ENCODE data around the gene FAM193B.

The FAM193B gene

DNA sequence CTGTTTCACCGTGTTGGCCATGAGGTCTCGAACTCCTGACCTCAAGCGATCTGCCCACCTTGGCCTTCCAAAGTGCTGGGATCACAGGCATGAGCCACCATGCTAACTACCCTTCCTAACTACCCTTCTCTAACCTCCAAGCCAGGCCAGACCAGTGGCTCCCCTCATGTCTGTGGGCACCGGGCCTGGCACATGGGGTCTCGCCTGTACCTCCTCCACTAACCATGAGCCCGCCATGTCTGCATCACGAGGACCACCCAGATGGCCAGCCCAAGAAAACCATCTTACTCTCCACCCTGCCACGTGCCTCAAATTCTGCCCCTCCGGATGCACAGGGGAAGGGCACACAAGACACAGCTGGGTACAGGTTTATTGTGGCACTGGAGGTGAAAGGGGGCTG, 71.3 kb downstream of the FAM193B start:
- no peak for DNase-seq

DNA sequence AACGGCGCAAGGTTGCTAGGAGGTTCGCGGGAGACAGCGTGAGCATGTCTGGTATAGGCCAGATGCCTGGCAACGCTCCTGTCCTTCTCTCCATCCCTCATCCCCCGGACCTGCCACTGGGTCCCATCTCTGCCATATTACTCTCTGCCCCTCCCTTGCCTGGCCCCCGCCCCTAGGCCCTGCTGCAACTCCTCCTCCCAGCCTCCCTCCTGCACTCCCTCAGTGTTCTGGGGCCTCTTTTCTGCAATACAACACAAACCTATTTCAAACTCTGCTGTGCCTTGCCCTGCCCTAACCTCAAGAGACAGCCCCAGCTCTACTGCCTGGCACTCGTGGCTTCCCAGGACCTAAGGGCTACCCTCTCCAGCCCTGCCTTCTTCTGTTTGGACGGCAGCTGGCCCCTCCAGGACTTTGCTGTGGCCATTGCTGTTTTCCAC, 72.0 kb downstream of the FAM193B start:
- no peak for DNase-seq

DNA sequence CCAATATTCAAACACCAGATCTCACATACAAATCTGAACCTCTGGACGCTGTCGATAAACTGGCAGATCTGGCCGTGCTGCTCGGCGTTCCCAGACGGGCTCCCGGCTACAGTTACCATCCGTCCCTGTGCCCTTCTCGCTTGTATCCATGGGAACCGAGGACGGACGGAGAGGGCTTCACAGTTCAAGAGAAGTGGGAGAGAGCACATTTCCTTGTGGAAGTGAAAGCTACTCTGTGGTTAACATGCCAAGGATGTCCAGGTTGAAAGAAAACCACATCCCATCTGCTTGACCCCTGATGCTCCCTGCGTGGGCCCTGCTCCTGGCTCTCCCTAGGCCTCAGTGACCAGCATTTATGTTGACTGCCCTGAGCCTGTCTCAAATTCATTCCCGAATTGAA, 74.6 kb downstream of the FAM193B start:
- DNase-seq, result no peak

DNA sequence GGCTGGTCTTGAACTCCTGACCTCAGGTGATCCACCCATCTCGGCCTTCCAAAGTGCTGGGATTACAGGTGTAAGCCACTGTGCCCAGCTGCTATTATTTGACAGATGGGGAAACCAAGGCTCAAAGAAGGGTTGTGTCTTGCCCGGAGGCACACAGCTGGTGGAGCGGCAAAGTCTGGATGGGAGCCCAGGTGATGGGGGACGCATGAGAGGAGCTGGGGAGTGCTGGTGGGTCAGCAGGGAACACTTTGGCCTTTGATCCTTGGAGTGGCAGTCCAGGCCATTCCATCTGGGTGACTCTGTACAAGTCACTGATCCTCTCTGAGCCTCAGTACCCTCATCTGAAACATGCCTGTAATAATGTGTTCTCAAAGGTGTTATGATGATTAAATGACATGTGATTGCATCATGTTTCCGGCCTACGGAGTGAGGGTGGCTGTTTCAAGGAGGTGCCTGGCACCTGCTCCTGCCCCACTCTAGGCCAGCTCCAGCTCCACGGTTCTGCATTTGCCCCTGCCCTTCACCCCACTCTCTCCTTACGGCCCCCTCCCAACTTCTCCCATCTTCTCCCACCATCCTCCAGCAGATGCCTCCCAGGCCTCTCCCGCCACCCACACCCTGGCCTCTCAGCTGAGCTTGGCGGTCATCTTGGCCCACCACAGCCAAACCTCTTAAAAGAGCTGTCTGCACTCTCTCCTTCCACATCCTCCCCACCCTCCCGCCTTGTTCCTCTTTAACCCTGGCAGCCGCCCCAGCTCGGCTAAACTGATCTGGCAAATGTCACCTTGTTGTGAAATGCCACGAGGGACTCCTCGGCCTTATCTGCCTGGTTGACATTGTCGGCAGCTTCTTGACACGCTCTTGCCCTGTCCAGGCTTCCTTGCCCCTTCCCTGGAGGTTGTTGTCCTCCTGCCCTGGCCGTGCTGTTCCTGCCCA, 75.4 kb downstream of the FAM193B start:
- no peak for DNase-seq

DNA sequence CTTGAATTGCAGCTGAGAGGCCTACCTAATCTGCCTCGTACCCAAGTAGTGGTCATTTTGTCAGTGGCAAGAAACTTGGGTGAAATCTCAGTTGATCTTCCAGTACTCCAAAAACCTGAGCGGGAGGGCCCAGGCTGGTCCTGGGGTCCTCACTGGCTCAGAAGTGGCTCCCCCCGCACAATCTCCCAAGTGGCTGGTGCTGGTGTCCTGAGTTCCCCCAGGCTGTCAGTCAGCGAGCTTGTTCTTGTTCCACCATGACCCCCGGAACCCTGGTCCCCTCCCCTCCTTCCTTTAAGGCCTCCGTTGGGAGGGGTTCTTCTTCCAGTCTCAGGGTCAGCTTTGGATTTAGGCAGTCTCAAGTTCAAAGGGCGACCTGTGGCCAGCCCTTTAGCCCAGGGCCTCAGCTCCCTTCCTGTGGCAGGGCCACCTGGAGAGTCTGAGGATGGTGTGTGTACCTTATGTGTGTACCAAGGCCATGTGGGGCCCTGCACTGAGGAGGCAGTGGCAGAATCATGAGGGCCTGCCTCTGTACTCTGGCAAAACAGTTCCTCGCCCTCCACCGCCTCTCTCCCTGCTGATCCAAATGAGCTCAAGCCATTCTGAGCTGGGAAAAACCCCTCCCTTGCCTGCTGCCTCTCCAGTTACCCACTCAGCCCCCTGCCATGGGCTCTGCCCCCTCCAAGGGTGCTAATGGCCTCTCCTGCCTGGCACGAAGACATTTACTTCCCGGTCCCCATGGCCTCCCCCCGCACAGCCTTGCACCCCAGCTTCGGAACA, 76.5 kb downstream of the FAM193B start:
- DNase-seq, result no peak

DNA sequence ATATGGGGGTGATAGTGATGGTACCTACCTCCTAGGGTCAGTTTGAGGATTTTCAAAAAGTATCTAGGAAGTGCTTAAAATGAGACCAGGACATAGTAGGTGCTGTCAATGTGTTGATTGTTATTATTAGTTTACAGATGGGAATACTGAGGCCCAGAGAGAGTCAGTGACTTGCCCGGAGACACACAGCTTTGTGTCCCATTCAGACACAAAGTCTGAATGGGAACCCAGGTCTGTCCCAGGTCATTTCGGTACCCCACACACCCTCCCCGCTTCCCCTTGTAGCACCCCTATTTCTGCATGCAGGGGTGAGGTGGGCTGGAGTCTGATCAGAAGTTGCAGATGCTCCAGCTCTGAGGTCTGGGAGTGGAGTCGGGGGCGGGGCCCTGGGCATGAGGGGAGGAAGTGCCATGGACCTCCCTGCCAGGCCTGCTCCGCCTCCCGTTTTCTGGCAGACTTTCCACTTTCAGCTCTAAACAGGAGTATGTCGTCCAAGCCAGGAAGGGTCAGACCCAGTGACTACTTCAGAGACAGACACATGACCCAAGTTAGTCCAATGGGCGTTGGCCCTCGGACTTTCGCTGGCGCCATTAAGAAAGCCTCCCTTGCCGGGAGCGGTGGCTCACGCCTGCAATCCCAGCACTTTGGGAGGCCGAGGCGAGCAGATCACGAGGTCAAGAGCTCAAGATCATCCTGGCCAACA, 77.7 kb downstream of the FAM193B start:
- no peak for DNase-seq

DNA sequence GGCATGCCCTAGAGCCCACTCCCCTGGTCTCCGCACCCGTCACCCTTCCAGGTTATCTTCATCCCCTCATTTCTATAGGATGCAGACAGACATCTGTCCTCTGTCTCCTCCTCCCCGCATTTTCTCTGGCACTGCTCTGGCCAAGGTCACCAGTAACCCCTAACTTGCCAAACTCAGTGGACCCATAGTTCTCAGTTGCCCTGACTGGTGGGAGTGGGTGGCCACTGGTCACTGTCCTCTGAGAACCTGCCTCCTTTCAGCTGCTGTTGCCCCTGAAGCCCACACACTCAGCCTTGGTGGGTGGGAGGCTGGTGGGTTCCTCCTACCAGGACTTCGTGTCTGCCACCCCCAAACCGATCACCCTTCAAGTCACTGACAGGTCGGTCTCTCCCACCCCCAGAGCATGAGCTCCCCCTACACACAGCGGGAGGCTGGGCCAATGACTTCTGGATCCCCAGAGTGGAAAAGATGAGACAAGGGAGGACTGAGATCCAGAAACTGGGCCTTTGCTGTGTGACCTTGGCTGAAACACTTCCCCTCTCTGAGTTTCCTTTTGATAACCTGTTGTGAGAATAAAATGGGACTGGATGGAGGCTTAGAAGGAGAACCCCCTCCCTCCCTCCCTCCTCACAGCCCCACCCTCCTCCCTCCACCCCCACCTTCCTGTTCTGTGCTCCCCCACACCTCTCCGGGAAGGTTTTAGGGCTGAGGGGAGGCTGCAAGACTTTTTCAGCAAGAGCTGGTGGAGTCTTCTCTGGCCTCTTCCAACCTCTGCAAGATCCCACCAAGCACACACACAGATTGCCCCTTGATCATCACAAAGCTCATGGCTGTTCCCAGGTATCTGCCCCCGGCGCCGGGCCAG, 78.6 kb downstream of the FAM193B start:
- DNase-seq, result no peak

DNA sequence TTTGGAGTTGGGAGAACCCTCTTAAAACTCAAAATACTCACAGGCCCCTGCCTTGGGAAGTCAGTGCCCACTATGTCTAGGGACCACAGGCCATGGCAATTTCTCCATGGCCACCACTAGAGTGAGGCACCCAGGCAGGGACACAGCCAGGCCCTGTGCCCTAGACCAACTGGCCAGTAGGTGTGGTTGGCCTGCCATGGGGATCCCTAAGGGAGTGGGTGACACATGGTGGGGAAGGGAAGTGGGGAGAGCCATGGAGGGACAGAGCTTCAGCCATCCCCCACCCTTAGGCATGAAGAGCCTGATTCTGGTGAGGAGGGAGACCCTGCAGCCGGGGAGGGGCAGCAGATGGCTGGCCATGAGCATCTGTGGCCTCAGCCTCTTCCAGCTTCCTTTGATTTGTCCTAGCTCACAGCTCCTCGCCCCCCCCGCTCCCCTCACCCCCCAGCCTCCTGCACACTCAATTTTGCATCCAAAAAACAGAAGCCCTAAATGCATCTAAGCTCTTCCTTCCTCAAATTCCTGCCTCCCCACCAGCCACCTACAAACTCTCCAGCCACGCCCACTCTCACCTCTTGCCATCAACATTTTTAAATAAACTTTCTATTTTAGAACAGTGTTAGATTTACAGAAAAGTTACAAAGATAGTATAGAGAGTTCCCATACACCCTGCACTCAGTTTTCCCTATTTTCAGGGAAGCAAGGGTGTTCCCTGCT, 79.4 kb downstream of the FAM193B start:
- DNase-seq, result no peak

DNA sequence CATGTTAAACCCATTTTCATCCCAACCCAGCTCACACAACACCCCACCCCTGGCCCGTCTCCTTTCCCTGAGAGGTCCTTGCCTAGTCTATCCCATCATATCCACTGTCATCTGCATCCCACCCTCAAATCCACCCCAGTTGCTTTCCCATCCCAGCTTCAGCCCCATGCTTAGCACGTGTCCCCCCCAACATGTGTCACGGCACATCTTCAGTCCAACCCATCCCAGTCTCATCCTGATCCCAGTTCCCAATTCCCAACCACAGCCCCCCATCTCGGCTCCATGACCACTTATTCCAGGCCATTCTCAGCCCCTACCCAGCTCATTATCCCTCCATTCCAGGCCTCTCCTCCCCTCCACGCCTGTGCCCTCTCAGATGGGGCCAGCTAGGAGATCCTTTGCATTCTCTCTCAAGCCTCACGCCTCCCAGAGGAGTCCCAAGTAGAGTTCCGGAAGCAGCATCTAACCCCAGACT, 80.3 kb downstream of the FAM193B start:
- no peak for DNase-seq

DNA sequence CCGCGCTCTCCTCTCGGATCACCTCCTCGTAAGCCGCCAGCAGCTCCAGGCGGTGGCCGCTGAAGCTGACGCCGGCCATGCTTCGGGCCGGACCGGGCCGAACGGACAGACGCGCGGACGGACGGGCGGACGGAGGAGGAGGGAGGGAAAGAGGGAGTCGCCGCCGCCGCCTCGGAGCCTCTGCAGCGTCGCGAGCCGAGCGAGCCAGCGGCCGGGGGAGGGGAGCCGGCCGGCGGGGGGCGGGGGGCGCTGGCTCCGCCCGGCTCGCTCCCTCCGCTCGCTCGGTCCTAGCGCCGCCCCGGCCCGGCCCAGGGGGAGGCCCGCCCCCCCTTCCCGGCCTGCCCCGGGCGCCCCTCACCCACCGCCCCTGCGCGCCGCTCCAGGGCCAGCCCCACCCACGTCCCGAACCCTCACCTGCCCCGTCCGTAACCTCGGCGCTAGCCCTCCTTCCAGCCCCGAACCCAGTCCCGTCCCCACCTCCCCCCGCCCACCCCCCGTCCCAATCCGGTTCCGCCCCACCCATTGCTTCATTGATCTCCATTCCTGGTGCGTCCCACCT, 80.8 kb downstream of the FAM193B start, which contains the start of gene DBN1:
TSS of gene DBN1 (minus strand) at position 192 of the 559 bp plus-strand sequence. CDS start at position 79, 113 bp downstream.
- DNase-seq, result no peak

DNA sequence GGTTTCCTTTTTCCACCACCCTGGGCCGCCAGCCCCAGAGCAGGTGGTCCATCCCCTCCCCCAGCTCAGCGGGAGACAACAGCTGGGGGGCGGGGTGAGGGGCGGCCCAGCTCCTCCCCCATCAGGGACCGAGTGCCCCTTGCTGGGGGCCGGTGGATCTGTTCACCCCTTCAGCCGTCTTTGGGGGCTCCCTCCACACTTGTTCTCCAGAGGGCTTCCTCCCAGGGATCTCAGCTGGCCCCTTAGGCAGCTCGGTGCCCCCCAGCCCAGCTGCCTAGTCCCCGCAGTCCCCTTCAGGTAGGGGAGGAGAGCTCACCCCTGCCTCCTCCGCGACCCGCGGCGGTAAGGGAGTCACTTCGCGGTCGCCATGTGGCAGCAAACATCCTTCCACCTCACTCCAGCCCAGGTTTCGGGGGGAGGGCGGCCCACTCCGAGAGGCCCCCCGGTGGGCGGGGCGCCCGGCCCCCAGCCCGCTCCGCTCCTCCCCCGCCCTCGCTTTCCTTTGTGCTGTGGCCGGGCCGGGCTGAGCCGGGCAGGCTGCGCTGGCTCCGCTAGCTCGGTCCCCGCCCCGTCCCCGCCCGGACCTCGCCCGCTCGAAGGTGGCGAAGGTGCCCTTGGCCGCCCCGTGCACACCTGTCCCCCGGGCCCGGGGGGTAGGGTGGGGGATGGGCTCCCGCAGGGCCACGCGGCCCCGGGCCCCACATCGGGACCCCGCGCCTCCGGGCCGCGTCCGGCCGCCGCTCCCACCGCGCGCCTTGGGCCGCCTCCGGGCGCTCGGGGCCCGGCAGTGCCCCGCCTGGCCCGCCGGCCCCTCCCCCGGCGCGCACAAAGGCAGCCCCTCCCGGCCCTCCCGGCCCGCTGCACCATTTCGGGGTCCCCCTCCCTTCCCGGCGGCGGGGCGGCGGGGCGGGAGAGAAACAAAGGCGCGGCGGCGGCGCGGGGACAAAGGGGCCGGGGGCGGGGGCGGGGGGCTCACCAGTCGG, 81.6 kb downstream of the FAM193B start:
- no peak for DNase-seq

DNA sequence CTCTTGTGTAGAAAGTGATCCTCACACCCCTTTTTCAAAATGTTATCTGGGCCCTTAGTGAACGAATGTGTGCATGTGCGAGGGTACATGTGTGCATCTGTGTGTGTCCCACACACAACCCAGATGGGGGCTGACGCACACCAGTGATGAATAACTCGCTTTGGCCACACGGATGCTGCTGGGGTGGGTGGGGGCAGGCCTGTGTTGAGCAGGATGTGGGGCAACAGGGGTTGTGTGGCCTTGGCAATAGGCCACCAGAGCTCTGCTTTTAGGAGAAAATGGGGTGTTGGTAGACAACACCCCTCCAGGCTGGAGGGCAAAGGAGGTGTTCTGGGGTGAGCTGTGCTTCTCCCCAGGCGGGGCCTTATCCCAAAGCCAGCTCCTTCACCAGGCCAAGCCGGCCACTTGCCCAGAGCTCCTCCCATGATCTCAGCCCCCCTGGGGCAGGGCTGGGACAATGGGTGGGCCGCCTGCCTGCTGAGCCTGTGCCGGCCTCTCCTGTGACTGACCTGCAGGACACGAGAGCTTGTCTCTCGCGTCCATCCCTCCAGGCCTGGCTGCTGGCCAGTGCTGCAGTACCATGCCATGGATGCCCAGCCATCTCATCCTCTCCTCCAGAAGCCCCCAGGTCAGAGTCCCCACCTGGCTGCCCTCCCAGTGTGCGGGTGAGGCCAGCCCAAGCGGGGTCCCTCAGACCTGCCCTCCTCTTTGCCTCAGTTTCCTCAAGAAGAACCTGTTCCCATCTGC, 82.6 kb downstream of the FAM193B start:
- DNase-seq, result no peak

DNA sequence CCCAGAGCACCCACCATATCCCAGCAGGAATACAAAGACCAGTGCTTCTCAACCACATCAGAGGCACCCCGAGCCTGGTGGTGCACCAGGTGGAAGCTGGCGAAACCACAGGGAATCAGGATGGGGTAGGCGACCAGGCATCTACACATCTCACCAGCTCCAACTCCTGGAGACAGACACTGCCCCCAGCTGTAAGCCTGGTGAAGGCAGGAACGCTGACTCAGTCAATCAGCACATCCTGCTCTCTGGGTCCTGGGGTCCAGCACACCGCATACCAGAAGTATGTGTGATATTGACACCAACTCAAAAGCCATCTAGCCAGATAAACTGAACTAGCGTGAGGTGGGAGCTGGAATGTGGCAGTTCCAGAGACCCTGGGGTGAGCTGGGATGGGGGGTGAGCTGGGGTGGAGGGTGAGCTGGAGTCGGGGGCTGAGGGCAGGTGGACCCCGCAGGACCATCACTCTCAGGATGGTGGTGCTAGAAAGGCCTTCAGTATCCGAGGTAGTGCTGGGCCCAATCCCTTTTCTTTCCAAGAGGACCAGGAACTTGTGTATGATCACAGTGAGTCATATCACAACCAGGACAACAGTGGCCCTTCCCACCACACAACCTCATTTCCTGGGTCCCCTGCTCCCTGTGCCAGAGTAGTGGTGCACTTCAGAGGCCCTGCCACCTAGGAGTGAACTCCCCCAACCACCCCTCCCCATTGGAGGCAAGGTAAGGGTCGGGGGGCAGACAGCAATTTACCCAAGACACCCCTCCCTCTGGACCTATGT, 83.4 kb downstream of the FAM193B start:
- no peak for DNase-seq
